Daoy (cell line): ENCODE results near the gene MTR. TPM values are rescaled to one million over a fixed set of nuclear protein-coding genes. Genes with fewer than 3 reads are reported as not detected.

ENCODE experiments used
- DNase-seq: peaks from one replicate; pipeline ENCODE4 v3.0.0-alpha.2; 2015; ENCODE audit warnings: low read depth
- total RNA-seq: library from RNA; depleted of rRNA; stranded (reverse); fragments of >200 nt; shearing (Covaris generic); gene quantifications from 2 replicates; pipeline ENCODE4 v1.2.3, GENCODE V29; 2014

Gene MTR
- total RNA-seq, 1 experiment from 2014 or later, result 19.4 TPM

DNA sequence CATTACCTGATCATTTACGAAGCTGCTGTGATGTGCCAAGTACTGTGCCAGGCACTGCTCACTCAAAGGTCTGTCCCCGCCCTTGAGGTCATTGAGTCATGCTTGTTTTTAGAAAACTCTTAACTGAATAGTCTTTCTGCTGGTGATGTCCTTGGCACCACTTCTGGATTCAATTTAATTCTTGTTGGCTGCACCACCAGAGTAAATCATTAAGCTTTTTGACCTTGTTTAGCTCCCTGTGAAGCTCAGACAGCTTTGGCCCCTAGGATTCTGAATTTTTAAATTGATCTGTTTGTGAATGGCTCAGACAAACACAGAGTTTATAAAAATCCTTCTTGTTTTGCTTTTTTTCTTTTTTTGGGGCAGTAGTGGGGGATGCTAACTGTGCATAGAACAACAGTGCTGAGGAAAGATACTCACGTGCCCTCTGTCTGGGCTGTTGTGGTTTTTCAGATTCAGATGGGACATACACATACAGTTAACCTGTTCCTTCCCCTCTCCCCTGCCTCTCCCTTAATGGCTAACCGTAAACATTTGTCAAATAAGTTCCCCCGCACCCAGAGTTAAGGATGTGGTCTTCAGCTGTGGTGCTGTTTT lies 67.6 kb downstream of the MTR start:
- no peak for DNase-seq

GRCh38 chr1:236864211-236864610 lies 69.1 kb downstream of the MTR start:
- DNase-seq, result no peak

DNA sequence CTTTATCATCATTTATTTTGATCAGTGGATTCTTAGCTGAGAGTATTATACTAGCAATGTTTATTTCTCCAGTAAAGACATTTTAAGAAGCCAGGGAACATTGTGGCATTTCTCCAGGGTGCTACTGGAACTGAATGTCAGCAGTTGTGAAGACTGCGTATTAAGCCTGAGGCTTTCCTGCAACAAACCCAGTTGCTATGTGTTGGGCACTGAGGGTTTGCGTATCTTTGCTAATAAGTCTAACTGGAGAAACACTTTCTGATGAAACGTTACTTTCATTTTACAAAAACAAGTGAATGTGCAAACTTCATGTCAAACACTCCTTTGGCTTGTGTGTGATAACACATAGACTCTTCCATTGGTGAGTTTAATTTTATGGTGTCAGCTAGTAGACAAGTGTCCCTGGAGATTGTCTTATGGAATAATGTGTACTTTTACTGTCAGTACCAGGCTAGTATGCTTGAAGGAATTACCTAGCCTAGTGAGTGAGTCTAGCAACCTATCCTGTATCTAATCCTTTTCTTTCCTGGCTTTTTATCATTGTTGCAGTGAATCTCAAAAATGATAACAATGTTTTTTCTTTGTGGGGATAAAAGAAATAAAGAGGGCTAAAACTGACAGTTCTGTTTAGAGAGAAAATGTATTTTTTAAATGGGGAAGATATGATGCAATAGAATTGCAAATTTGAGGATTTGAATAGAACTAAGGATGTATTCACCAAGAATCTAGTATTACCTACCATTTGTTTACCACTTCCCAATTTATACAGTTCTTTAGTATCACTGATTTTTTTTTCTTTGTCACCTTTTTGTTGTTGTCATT lies 70.1 kb downstream of the MTR start:
- no peak for DNase-seq

- DNase-seq, result no peak
These were observed 70.7 kb downstream of the MTR start for GRCh38 chr1:236865818-236866155.

GRCh38 chr1:236868625-236869467 lies 73.8 kb downstream of the MTR start:
- peak; percentile 56 for DNase-seq

GRCh38 chr1:236869911-236870310 lies 74.8 kb downstream of the MTR start:
- no peak for DNase-seq

GRCh38 chr1:236870721-236871120 lies 75.6 kb downstream of the MTR start:
- no peak for DNase-seq

GRCh38 chr1:236872075-236872666 lies 77.1 kb downstream of the MTR start:
- no peak for DNase-seq

DNA sequence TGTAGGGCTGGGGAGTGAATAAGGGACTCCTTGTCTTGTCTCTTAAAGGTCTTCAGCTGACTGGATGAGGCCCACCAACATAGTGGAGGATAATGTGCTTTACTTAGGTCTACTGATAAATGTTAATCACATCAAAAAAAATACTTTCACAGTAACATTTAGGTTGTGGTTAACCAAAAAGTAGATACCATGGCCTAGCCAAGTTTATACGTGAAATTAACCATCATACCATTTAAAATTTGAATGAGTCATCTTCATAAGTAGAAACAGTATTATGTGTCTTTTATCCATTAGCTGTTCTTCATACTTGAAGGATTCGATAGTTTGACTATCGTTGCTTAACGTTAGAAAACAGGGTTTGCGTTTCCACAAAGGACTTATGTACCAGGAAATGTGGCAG lies 80.9 kb downstream of the MTR start:
- DNase-seq, result no peak

DNA sequence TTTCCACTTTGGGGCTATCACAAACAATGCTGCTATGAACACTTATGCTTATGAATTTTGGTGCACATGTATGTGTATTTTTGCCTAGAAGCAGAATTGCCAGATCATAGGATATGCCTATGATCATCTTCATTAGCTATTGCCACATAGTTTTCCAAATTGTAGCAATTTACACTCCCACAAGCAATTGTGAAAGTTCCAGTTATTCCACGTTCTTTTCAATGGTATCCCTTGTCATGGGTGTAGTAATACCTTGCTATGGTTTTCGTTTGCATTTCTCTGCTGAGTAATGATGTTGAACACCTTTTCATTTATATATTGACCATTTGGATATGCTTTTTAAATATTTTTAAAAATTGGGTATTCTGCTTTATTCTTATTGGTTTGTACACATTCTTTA lies 82.6 kb downstream of the MTR start:
- no peak for DNase-seq

DNA sequence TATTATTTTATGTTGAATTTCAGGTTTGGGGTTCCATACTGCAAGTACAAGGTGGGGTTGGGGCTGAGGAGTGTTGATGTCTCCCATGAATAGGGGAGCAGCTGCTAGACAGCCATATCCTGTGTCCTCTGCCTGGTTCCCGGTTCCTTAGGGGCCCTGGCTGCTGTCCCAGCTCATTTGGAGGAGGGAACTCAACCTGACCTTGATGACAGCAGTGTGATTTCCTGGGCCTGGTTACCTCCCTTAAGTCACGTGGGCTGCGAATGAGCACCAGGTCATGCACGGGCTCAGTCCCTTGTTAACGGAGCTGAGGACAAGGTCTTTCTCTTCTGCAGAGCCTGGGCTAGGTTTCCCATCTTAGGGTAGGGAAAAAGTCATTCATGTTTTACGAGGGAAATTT lies 85.1 kb downstream of the MTR start:
- DNase-seq, result no peak

GRCh38 chr1:236882678-236883077 lies 87.6 kb downstream of the MTR start:
- DNase-seq, result no peak

DNA sequence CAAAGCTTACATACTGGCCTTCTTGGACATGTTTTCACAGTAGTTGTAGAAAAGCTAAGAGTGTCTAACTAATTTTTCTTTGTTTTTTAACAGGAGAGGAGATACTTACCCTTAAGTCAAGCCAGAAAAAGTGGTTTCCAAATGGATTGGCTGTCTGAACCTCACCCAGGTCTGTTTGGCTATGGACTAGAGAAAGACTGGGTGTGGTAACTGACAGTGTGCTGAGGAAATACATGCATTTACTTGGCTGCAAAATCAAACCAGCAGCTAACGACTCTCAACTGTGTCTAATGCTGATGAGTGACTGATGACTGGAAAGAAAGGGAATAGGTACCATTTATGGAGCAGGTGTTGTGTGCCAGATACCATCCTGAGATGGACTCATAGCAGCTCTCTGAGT lies 91.1 kb downstream of the MTR start:
- DNase-seq, result no peak

GRCh38 chr1:236887081-236887480 lies 92.0 kb downstream of the MTR start:
- no peak for DNase-seq

DNA sequence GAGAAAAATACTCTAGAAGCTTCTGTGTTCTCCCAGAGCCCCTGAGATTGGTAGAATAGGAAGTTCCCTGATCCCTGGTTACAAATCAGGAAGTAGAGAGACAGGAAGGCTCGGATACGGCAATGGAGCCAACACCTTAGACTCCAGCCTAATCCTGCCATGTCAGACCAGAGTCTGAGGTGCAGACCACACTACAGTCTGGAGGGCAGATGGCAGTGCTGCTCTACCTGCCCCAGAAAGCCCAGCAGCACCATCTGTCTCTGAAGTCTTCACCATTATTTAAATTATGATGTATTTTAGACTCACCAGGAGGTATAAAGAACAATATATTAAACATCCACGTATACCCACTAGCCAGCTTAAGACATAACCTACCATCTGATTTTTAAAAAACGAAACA lies 93.0 kb downstream of the MTR start:
- no peak for DNase-seq

DNA sequence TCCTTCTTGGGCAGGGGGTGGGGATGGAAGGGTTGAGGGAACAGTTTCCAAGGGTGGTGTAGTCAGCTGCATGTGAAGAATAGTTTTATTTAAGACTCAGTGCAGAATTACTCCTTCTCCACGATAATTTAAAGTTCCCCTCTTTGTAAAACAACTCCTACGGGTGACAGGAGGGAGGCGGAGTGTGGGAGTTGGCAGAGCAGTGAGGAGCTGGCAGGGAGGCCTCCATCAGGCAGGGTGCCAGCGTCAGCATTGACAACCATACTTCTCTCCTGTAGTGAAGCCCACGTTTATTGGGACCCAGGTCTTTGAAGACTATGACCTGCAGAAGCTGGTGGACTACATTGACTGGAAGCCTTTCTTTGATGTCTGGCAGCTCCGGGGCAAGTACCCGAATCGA lies 93.8 kb downstream of the MTR start:
- no peak for DNase-seq

DNA sequence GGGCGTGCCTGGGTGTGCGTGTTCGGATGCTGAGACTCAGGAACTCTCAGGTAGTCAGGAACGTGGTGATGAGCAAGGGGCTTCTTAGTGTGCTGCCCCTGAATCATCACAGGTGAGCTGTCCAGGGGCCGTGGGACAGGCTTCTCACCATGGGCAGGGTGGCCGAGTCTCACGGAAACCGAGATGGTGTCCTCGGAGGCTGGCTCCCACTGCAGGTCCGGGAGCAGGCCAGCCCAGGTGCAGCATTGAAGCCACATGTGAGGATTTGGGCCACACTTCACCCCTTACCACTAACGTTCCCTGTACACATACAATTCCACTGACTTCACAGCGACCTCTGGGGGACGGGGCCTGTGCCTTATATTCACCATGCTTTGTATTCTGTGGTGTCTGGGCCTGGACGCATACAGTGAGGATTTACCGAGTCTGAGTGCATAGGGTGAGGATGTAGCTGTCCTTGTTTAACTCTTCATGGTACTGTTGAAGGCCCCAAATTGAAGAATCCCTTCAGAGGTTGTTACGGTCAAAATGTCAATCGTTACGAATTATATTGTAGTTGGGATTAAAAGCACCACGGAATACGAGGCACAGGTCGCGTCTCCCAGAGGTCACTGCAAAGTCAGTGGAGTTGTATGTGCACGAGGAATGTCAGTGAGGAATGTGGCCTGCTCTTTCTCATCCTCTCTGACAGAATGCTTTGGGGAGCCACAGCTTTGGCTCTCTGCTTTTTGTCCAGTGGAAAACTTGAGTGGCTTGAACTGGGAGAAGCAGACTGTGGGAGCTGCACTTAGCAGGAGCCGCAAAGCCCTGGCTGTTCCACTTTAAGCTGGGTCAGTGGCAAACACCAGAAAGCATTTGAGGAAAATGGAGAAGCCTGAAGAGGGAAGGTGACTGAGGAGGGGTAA lies 95.3 kb downstream of the MTR start:
- no peak for DNase-seq

- DNase-seq, result no peak
These were observed 98.8 kb downstream of the MTR start for GRCh38 chr1:236893626-236894545.

DNA sequence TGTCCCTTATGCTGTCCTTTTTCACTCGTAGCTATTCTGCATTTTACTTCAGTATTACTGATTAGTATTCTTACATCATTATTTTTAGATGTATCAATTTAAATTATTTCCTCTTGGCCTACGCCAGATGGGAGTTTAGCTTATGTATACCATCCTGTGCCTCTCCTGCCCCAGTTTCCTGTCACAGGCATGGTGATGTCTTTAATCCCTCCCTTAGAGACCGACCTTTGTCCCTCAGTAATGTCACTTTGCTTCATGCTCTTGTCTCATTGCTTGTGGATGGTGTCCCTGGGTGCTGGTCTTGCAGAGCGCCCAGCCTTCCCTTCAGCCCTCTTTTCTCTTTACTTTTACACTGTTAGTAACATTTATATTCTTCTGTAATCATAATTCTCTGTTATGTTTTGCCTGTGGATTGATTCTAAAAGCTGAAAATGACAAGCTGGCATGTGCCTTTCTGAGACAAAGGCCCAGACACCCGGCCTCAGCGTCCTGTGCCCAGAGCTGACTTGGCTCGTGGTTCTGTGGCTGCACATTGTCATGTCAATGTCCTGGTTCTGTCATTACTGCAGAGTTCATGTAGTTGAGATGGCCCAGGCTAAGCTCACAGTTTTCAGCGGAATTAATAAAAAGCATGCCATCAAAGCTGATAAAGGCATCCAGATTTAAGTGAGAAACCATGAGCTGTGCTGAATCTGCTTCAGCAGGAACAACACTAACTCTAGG lies 100.7 kb downstream of the MTR start:
- DNase-seq, result no peak

DNA sequence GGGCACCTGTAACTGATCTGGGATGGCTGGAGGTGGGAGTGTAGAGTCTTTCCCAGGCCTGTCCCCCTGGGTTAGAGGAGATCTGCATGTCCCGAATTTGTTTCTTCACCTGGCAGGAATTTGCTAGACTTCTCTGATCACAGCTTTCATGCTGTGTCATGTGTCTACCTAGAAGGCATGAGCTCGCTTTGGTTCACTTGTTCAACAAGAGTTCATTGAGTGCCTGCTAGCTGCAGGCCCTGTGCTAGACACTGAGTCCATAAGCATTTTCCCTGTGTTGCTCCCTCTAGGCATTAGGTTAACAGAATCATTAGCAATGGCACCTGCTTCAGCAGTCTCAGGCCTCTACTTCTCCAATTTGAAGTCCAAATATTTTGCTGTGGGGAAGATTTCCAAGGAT lies 101.6 kb downstream of the MTR start:
- DNase-seq, result no peak
